HEK293 (cell line): ENCODE measurements around the gene KAT7.

Source experiments
- CTCF ChIA-PET: fragments of 350-600 bp; formaldehyde crosslinking; extraction: SDS; loops from one replicate; lab custom pipeline; 2021; ENCODE audit warnings: antibody characterized with exemption; lab: Yijun Ruan, JAX
- POLR2A ChIA-PET: fragments of 300-600 bp; formaldehyde crosslinking; extraction: SDS; loops from one replicate; lab custom pipeline; 2020; ENCODE audit warnings: antibody characterized with exemption, inconsistent platforms; lab: Yijun Ruan, JAX
- H3K27ac ChIP-seq: fragments of 200-500 bp; sonication (Bioruptor generic); 2 replicates; pipeline ENCODE4 v1.5.1; 2014; ENCODE audit warnings: low read depth, low read length, control low read depth, inconsistent platforms; ENCODE audit errors: extremely low read depth
- H3K36me3 ChIP-seq, 2 experiments: fragments of 200-500 bp in 1 of 2; sonication (Bioruptor generic) in 1 of 2; 1 replicate in 1 of 2; 2 replicates in 1 of 2; pipeline ENCODE4 v1.5.1; 2014 to 2017; ENCODE audit warnings: inconsistent platforms in 2 of 2, low read length in 2 of 2; ENCODE audit not compliant: control insufficient read depth in 2 of 2, insufficient read depth in 1 of 2
- H3K4me1 ChIP-seq: fragments of 200-500 bp; sonication (Bioruptor generic); 2 replicates; pipeline ENCODE4 v1.5.1; 2014; ENCODE audit warnings: mild to moderate bottlenecking, low read length, inconsistent platforms; ENCODE audit not compliant: control insufficient read depth, insufficient read depth
- H3K4me3 ChIP-seq: 2 replicates; pipeline ENCODE4 v1.5.1; 2011; ENCODE audit warnings: low read depth, mild to moderate bottlenecking, control low read depth, low read length, moderate library complexity
- H3K9me3 ChIP-seq: fragments of 200-500 bp; sonication (Bioruptor generic); 2 replicates; pipeline ENCODE4 v1.5.1; 2014; ENCODE audit warnings: low read depth, low read length, inconsistent platforms; ENCODE audit not compliant: control insufficient read depth, insufficient read depth
- SALL2 ChIP-seq: fragments of 450-650 bp; formaldehyde crosslinking; IDR thresholded peaks from 2 replicates; pipeline ENCODE4 v1.5.0; 2017; ENCODE audit warnings: missing biosample characterization, mild to moderate bottlenecking, missing genetic modification characterization, borderline replicate concordance
- SP3 ChIP-seq: fragments of 450-650 bp; formaldehyde crosslinking; IDR thresholded peaks from 2 replicates; pipeline ENCODE4 v1.5.1; 2016; ENCODE audit warnings: missing biosample characterization, missing genetic modification characterization
- TRIM28 ChIP-seq: IDR thresholded peaks from 2 replicates; pipeline ENCODE4 v1.6.1; 2011; ENCODE audit warnings: low read length, control low read depth, borderline replicate concordance
- ZBTB20 ChIP-seq: fragments of 450-650 bp; formaldehyde crosslinking; IDR thresholded peaks from 2 replicates; pipeline ENCODE4 v1.5.1; 2016; ENCODE audit warnings: missing biosample characterization, missing genetic modification characterization
- ZFHX2 ChIP-seq: fragments of 450-650 bp; formaldehyde crosslinking; conservative IDR thresholded peaks from 2 replicates; pipeline ENCODE4 v1.5.1; 2016; ENCODE audit warnings: missing biosample characterization, missing genetic modification characterization
- ZNF140 ChIP-seq: fragments of 450-650 bp; formaldehyde crosslinking; IDR thresholded peaks from 2 replicates; pipeline ENCODE4 v1.5.1; 2016; ENCODE audit warnings: missing biosample characterization, missing genetic modification characterization
- ZNF157 ChIP-seq: fragments of 450-650 bp; formaldehyde crosslinking; IDR thresholded peaks from 2 replicates; pipeline ENCODE4 v1.5.1; 2016; ENCODE audit warnings: missing biosample characterization, missing genetic modification characterization
- ZNF214 ChIP-seq: fragments of 450-650 bp; formaldehyde crosslinking; IDR thresholded peaks from 2 replicates; pipeline ENCODE4 v1.5.1; 2017; ENCODE audit warnings: missing biosample characterization, mild to moderate bottlenecking, missing genetic modification characterization, borderline replicate concordance
- ZNF302 ChIP-seq: fragments of 450-650 bp; formaldehyde crosslinking; IDR thresholded peaks from 2 replicates; pipeline ENCODE4 v1.5.1; 2016; ENCODE audit warnings: missing biosample characterization, missing genetic modification characterization, low read depth
- ZNF311 ChIP-seq: fragments of 450-650 bp; formaldehyde crosslinking; IDR thresholded peaks from 2 replicates; pipeline ENCODE4 v1.5.1; 2017; ENCODE audit warnings: missing biosample characterization, missing genetic modification characterization, borderline replicate concordance
- ZNF350 ChIP-seq: fragments of 450-650 bp; formaldehyde crosslinking; IDR thresholded peaks from 2 replicates; pipeline ENCODE4 v1.5.0; 2017; ENCODE audit warnings: missing biosample characterization, mild to moderate bottlenecking, missing genetic modification characterization
- ZNF623 ChIP-seq: fragments of 450-650 bp; formaldehyde crosslinking; IDR thresholded peaks from 2 replicates; pipeline ENCODE4 v1.5.1; 2016; ENCODE audit warnings: missing biosample characterization, missing genetic modification characterization
- ZNF785 ChIP-seq: fragments of 450-650 bp; formaldehyde crosslinking; IDR thresholded peaks from 2 replicates; pipeline ENCODE4 v1.5.1; 2016; ENCODE audit warnings: missing biosample characterization, missing genetic modification characterization
- ZNF791 ChIP-seq: fragments of 450-650 bp; formaldehyde crosslinking; IDR thresholded peaks from 2 replicates; pipeline ENCODE4 v1.5.1; 2016; ENCODE audit warnings: missing biosample characterization, missing genetic modification characterization
- TF ChIP-seq, protein P1 (sequence below): IDR thresholded peaks from 2 replicates; pipeline ENCODE4 v1.6.1; 2011; ENCODE audit warnings: mild to moderate bottlenecking, low read depth, low read length, borderline replicate concordance
- TF ChIP-seq, protein P2 (sequence below): fragments of 450-650 bp; formaldehyde crosslinking; IDR thresholded peaks from 2 replicates; pipeline ENCODE4 v1.5.1; 2016; ENCODE audit warnings: missing biosample characterization, missing genetic modification characterization
- TF ChIP-seq, protein P3 (sequence below): fragments of 450-650 bp; formaldehyde crosslinking; IDR thresholded peaks from 2 replicates; pipeline ENCODE4 v1.5.1; 2016; ENCODE audit warnings: missing biosample characterization, missing genetic modification characterization, borderline replicate concordance
- TF ChIP-seq, protein P4 (sequence below): fragments of 450-650 bp; formaldehyde crosslinking; IDR thresholded peaks from 2 replicates; pipeline ENCODE4 v1.5.1; 2017; ENCODE audit warnings: missing biosample characterization, missing genetic modification characterization
- TF ChIP-seq, protein P5 (sequence below): fragments of 450-650 bp; formaldehyde crosslinking; IDR thresholded peaks from 2 replicates; pipeline ENCODE4 v1.5.1; 2016; ENCODE audit warnings: missing biosample characterization, missing genetic modification characterization
- TF ChIP-seq, protein P6 (sequence below): fragments of 450-650 bp; formaldehyde crosslinking; IDR thresholded peaks from 2 replicates; pipeline ENCODE4 v1.5.1; 2017; ENCODE audit warnings: missing biosample characterization, missing genetic modification characterization

Gene KAT7

DNA sequence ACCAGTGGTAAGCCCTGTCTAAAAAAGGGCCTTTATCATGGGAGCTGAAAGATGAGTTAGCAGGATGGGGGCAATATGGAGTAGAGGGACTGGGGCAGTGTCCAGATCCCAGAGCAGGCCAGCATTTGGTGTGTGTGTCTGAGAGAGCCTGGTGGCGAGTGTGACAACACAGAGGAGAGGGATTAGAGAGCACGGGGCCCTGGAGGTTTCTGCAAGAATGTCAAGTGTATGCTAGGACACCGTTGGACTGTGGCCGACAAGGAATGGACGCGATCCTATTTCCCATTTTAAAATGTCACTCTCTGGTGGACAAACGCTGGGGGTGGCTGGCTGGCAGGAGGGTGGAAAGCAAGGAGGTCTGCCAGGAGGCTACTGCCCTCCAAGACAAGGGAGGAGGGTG, 47.0 kb downstream of the KAT7 start:
- no peaks in the 10 kb centered on the region for H3K9me3 ChIP-seq
- no peak for TF ChIP-seq ZBTB20 (tag by site-specific recombination)
- TF ChIP-seq, protein P1, sequence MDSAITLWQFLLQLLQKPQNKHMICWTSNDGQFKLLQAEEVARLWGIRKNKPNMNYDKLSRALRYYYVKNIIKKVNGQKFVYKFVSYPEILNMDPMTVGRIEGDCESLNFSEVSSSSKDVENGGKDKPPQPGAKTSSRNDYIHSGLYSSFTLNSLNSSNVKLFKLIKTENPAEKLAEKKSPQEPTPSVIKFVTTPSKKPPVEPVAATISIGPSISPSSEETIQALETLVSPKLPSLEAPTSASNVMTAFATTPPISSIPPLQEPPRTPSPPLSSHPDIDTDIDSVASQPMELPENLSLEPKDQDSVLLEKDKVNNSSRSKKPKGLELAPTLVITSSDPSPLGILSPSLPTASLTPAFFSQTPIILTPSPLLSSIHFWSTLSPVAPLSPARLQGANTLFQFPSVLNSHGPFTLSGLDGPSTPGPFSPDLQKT = no peak
- TF ChIP-seq ZFHX2 = no peak
- TF ChIP-seq, protein P2, sequence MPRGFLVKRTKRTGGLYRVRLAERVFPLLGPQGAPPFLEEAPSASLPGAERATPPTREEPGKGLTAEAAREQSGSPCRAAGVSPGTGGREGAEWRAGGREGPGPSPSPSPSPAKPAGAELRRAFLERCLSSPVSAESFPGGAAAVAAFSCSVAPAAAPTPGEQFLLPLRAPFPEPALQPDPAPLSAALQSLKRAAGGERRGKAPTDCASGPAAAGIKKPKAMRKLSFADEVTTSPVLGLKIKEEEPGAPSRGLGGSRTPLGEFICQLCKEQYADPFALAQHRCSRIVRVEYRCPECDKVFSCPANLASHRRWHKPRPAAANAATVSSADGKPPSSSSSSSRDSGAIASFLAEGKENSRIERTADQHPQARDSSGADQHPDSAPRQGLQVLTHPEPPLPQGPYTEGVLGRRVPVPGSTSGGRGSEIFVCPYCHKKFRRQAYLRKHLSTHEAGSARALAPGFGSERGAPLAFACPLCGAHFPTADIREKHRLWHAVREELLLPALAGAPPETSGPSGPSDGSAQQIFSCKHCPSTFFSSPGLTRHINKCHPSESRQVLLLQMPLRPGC (tag by site-specific recombination) = no peak
- no peak for TF ChIP-seq ZNF785 (tag by site-specific recombination)
- TF ChIP-seq ZNF350 (tag by site-specific recombination) = no peak
- no peak for TF ChIP-seq ZNF157
- TF ChIP-seq SP3 (tag by site-specific recombination) = no peak
- TF ChIP-seq TRIM28 = no peak
- no peak for TF ChIP-seq ZNF302 (tag by site-specific recombination)
- no peak for TF ChIP-seq ZNF140
- TF ChIP-seq SALL2 (tag by site-specific recombination) = no peak
- TF ChIP-seq, protein P3, sequence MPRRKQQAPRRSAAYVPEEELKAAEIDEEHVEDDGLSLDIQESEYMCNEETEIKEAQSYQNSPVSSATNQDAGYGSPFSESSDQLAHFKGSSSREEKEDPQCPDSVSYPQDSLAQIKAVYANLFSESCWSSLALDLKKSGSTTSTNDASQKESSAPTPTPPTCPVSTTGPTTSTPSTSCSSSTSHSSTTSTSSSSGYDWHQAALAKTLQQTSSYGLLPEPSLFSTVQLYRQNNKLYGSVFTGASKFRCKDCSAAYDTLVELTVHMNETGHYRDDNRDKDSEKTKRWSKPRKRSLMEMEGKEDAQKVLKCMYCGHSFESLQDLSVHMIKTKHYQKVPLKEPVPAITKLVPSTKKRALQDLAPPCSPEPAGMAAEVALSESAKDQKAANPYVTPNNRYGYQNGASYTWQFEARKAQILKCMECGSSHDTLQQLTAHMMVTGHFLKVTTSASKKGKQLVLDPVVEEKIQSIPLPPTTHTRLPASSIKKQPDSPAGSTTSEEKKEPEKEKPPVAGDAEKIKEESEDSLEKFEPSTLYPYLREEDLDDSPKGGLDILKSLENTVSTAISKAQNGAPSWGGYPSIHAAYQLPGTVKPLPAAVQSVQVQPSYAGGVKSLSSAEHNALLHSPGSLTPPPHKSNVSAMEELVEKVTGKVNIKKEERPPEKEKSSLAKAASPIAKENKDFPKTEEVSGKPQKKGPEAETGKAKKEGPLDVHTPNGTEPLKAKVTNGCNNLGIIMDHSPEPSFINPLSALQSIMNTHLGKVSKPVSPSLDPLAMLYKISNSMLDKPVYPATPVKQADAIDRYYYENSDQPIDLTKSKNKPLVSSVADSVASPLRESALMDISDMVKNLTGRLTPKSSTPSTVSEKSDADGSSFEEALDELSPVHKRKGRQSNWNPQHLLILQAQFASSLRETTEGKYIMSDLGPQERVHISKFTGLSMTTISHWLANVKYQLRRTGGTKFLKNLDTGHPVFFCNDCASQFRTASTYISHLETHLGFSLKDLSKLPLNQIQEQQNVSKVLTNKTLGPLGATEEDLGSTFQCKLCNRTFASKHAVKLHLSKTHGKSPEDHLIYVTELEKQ (tag by site-specific recombination) = no peak
- TF ChIP-seq, protein P4, sequence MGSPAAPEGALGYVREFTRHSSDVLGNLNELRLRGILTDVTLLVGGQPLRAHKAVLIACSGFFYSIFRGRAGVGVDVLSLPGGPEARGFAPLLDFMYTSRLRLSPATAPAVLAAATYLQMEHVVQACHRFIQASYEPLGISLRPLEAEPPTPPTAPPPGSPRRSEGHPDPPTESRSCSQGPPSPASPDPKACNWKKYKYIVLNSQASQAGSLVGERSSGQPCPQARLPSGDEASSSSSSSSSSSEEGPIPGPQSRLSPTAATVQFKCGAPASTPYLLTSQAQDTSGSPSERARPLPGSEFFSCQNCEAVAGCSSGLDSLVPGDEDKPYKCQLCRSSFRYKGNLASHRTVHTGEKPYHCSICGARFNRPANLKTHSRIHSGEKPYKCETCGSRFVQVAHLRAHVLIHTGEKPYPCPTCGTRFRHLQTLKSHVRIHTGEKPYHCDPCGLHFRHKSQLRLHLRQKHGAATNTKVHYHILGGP = no peak
- TF ChIP-seq, all 188 proteins: peak for 0
- POLR2A ChIA-PET = no interaction called here
- H3K4me3 ChIP-seq = no peak overlapping the region
- no peak overlapping the region for H3K27ac ChIP-seq
- H3K4me1 ChIP-seq = no peaks in the 10 kb centered on the region
- H3K36me3 ChIP-seq = peaks cover 18 to 58% of the 10 kb centered on the region in 2 experiments
- CTCF ChIA-PET = interaction anchor here (0.7 to 1.3 kb wide), 2 partner anchors 9 to 93 kb away, joined by 3 to 4 read pairs; no protein-coding TSS in a partner anchor

DNA sequence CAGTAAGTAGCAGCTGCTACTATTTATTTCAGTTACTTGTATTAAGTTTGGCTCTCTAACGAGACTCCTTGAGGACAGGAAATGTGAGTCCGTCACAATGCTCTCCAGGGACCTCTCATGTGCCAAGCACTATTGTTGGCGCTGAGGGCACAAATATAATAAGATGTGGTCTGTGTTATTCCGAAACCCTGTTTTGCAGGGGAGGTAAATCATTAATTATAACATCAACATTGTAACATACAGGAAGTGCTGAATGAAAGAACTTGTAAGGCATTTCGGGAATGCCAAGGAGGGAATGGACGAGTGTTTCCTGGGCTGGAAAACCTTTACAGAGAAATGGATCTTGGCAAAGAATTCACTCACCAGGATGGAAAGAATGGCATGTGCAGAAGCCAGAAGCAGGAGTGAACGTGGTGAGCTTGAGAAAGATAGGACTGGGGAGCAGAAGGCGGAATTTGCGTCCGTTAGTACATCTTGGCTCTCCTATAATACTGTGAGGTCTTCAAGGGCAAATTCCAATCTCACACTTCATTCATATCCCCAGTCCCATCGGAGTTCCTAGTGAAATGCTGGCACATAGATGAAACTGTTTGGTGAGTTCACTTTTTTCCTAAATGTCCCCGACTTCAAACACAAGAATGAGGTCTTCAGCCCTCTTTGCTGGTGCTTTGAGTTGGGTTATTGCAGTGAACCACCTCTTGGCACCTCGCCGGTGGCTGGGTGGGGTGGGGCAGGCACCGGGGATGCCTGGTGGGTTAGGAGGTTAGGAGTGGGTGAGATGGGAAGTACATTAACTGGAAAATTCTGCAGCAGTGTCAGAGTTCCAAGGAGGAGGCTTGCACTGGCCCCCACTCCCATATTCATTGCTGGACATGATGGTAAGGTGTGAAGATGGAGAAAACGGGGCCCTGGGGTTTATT, 47.9 kb downstream of the KAT7 start:
- Histone ChIP-seq H3K4me3 (no peak overlapping the region), H3K9me3 (no peaks in the 10 kb centered on the region), H3K36me3 (peaks cover 10 to 52% of the 10 kb centered on the region in 2 experiments; a peak in 2 of 3 replicates), H3K4me1 (no peaks in the 10 kb centered on the region), H3K27ac (no peak overlapping the region)
- CTCF ChIA-PET = interaction anchor here (0.7 kb wide), 1 partner anchor 93 kb away, joined by 3 read pairs; no protein-coding TSS in a partner anchor
- POLR2A ChIA-PET = no interaction called here
- TF ChIP-seq, protein P5, sequence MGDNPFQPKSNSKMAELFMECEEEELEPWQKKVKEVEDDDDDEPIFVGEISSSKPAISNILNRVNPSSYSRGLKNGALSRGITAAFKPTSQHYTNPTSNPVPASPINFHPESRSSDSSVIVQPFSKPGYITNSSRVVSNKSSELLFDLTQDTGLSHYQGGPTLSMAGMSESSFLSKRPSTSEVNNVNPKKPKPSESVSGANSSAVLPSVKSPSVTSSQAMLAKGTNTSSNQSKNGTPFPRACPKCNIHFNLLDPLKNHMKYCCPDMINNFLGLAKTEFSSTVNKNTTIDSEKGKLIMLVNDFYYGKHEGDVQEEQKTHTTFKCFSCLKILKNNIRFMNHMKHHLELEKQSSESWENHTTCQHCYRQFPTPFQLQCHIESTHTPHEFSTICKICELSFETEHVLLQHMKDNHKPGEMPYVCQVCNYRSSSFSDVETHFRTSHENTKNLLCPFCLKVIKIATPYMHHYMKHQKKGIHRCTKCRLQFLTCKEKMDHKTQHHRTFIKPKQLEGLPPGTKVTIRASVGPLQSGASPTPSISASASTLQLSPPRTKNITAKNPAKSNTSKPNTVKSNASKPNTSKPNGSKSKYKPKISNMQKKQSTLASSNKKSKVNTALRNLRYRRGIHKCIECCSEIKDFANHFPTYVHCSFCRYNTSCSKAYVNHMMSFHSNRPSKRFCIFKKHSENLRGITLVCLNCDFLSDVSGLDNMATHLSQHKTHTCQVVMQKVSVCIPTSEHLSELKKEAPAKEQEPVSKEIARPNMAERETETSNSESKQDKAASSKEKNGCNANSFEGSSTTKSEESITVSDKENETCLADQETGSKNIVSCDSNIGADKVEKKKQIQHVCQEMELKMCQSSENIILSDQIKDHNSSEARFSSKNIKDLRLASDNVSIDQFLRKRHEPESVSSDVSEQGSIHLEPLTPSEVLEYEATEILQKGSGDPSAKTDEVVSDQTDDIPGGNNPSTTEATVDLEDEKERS (tag by site-specific recombination) = no peak
- TF ChIP-seq ZNF623 (tag by site-specific recombination) = no peak
- TF ChIP-seq, protein P6, sequence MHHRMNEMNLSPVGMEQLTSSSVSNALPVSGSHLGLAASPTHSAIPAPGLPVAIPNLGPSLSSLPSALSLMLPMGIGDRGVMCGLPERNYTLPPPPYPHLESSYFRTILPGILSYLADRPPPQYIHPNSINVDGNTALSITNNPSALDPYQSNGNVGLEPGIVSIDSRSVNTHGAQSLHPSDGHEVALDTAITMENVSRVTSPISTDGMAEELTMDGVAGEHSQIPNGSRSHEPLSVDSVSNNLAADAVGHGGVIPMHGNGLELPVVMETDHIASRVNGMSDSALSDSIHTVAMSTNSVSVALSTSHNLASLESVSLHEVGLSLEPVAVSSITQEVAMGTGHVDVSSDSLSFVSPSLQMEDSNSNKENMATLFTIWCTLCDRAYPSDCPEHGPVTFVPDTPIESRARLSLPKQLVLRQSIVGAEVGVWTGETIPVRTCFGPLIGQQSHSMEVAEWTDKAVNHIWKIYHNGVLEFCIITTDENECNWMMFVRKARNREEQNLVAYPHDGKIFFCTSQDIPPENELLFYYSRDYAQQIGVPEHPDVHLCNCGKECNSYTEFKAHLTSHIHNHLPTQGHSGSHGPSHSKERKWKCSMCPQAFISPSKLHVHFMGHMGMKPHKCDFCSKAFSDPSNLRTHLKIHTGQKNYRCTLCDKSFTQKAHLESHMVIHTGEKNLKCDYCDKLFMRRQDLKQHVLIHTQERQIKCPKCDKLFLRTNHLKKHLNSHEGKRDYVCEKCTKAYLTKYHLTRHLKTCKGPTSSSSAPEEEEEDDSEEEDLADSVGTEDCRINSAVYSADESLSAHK (tag by site-specific recombination) = no peak
- no peak for TF ChIP-seq ZNF791
- no peak for TF ChIP-seq ZNF311 (tag by site-specific recombination)
- TF ChIP-seq ZNF214 = no peak
